ENCODE results near the gene FUOM.
"Not testable (repeated sequence)": the region's sequence is repeated elsewhere in the genome, so short reads cannot be mapped to it uniquely, and the experiment has no call there.

FUOM gene

DNA sequence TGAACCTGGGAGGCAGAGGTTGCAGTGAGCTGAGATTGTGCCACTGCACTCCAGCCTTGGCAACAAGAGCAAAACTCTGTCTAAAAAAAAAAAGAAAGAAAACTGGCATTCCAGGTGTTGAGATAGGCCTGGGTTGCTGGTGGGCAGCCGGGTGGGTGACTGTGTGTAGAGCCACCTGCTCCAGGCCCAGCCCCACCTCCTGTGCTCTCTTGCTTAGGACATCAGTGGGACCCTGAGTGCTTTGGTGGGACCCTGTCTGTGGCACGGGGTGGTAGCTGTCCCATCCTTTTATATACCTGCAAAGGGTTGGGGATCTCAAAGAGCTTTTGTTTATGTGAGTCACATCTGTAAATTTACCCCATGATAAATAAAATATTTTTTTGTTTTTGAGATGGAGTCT is 27.4 kb upstream of the FUOM start:
- Histone ChIP-seq H3K9ac (ENCODE audit: low read depth, low read length) (no peak overlapping the region), H3K36me3 (ENCODE audit: insufficient read depth, low read depth, low read length) (no peaks in the 10 kb centered on the region), H3K4me1 (ENCODE audit: insufficient read depth, low read length) (no peaks in the 10 kb centered on the region), H3K9me3 (ENCODE audit: insufficient read depth, low read depth, low read length) (no peaks in the 10 kb centered on the region), H3K4me3 (ENCODE audit: low read length) (no peak overlapping the region), H3K27me3 (ENCODE audit: insufficient read depth, low read length) (peaks cover 3% of the 10 kb centered on the region), H3K27ac (ENCODE audit: low read length) (no peak overlapping the region)

DNA sequence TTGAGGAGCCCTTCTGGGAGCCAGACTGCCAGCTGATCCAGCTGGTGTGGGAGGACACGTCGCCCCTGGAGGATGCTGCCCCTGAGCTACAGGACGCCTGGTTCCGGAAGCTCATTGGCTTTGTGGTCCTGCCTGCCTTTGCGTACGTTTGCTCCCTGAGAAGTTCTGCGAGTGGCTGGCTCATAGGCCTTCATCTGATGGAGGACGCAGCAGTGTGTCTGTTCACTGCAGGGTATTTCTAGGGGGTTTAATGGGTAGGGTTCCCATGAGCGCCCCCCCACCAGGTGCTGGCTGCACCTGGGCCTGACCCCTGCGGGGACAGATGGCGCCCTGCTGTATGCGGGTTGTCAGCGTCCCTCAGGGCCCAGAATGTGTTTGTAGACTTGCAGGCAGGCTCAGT is 26.3 kb upstream of the FUOM start:
- Histone ChIP-seq H3K27ac (ENCODE audit: low read length) (no peak overlapping the region), H3K9me3 (ENCODE audit: insufficient read depth, low read depth, low read length) (no peaks in the 10 kb centered on the region), H3K9ac (ENCODE audit: low read depth, low read length) (no peak overlapping the region)

DNA sequence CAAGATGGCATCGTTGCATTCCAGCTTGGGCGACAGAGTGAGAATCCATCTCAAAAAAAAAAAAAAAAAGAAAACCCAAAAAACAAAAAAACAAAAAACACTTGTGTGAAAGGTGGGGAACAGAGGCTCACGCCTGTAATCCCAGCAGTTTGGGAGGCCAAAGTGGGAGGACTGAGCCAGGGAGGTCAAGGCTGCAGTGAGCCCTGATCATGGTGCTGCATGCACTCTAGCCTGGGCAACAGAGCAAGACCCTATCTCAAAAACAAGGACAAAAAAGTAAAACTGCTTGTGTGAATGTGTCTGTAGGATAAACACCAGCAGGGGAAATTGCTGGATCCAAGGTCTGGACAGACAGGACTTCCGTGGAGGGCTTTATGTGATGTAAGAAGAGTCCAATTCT is 25.7 kb upstream of the FUOM start:
- no peaks in the 10 kb centered on the region for H3K9me3 ChIP-seq (ENCODE audit: insufficient read depth, low read depth, low read length)
- H3K9ac ChIP-seq (ENCODE audit: low read depth, low read length) = no peak overlapping the region
- no peaks in the 10 kb centered on the region for H3K36me3 ChIP-seq (ENCODE audit: insufficient read depth, low read depth, low read length)
- peaks cover 12% of the 10 kb centered on the region for H3K27me3 ChIP-seq (ENCODE audit: insufficient read depth, low read length)
- no peak overlapping the region for H3K27ac ChIP-seq (ENCODE audit: low read length)
- no peaks in the 10 kb centered on the region for H3K4me1 ChIP-seq (ENCODE audit: insufficient read depth, low read length)
- no peak overlapping the region for H3K4me3 ChIP-seq (ENCODE audit: low read length)

More for the DNA sequence above, 26.3 kb upstream of the FUOM start:
- Histone ChIP-seq H3K36me3 (ENCODE audit: insufficient read depth, low read depth, low read length) (no peaks in the 10 kb centered on the region), H3K4me1 (ENCODE audit: insufficient read depth, low read length) (no peaks in the 10 kb centered on the region), H3K27me3 (ENCODE audit: insufficient read depth, low read length) (peaks cover 11% of the 10 kb centered on the region), H3K4me3 (ENCODE audit: low read length) (no peak overlapping the region)

DNA sequence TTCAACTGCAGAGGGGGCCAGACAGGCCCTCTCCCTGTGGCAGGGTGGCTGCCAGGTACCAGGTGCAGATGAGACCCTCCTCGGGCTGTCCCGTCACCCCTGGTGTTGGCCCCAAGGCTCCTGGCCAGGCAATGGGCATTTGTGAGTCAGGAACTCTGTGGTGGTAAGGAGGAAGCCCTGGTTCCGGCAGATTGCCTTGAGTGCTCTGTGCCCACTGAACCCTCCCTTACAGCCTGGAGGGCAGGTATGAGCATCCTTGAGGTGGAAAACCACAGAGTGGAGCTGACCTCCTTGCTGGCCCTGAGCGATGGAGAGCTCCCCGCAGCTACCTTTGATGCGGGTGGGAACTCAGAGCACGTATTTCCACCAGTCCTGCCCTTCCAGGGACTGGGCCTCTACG is 23.2 kb upstream of the FUOM start:
- Histone ChIP-seq H3K27me3 (ENCODE audit: insufficient read depth, low read length) (peaks cover 37% of the 10 kb centered on the region), H3K36me3 (ENCODE audit: insufficient read depth, low read depth, low read length) (no peaks in the 10 kb centered on the region), H3K9me3 (ENCODE audit: insufficient read depth, low read depth, low read length) (no peaks in the 10 kb centered on the region), H3K9ac (ENCODE audit: low read depth, low read length) (no peak overlapping the region), H3K27ac (ENCODE audit: low read length) (no peak overlapping the region), H3K4me1 (ENCODE audit: insufficient read depth, low read length) (no peaks in the 10 kb centered on the region), H3K4me3 (ENCODE audit: low read length) (no peak overlapping the region)

DNA sequence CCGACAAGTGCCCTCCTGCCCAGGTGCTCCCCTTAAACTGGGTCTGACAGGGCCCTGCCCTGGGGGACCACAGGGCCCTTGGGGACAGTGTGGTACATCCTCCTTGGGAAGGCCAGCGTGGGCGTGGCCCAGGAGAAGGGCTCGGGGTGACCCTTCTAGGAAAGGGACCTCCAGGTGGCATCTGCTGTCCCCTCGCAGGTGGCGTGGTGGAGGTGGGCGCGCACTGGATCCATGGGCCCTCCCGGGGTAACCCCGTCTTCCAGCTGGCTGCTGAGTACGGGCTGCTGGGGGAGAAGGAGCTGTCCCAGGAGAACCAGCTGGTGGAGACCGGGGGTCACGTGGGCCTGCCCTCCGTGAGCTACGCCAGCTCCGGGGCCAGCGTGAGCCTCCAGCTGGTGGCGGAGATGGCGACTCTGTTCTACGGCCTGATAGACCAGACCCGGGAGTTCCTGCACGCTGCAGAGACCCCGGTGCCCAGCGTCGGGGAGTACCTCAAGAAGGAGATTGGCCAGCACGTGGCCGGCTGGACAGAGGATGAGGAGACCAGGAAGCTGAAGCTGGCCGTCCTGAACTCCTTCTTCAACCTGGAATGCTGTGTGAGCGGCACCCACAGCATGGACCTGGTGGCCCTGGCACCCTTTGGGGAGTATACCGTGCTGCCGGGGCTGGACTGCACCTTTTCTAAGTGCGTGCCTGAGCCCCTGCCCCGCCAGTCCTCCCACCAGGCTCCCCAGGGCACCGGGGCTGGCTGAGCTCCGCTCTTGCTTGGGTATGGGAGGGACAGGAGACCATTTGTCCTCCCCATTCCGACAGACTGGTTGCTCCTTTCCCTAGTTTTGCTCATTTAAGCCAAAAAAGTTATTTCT is 22.2 kb upstream of the FUOM start:
- Histone ChIP-seq H3K4me3 (ENCODE audit: low read length) (peak overlapping the region; percentile 65; the same call in 1 of the 2 replicates), H3K36me3 (ENCODE audit: insufficient read depth, low read depth, low read length) (no peaks in the 10 kb centered on the region), H3K4me1 (ENCODE audit: insufficient read depth, low read length) (no peaks in the 10 kb centered on the region), H3K27ac (ENCODE audit: low read length) (no peak overlapping the region), H3K27me3 (ENCODE audit: insufficient read depth, low read length) (peaks cover 47% of the 10 kb centered on the region), H3K9ac (ENCODE audit: low read depth, low read length) (no peak overlapping the region; the same call in 1 of the 2 replicates), H3K9me3 (ENCODE audit: insufficient read depth, low read depth, low read length) (no peaks in the 10 kb centered on the region)

DNA sequence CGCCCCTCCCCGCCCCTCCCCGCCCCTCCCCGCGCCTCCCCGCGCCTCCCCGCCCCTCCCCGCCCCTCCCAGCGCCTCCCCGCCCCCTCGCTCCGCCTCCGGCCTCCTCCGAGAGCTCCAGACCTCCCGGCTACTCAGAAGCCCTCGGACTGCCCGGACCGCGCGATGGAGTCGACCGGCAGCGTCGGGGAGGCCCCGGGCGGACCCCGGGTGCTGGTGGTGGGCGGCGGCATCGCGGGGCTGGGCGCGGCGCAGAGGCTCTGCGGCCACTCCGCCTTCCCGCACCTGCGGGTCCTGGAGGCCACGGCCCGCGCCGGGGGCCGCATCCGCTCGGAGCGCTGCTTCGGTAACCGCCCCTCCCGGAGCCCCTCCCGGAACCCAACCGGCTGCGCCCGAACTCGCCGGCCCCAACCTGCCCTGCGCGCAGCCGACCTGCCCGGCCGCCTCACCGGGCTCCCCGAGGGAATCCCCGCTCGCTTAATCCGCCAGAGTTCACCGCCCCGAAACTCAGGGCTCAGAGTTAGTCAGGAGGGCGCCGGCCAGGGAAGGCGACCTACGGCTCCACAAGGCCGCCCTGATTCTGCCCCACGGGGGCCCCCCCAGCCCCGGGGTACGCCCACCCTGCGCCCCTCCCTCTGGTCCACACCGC is 21.5 kb upstream of the FUOM start, which contains the start of gene PAOX:
Gene PAOX, plus strand, starts transcription at position 111 of the 649 bp plus-strand sequence. Its CDS starts 55 bp downstream, at position 166.
- peaks cover 55% of the 10 kb centered on the region for H3K27me3 ChIP-seq (ENCODE audit: insufficient read depth, low read length)
- no peaks in the 10 kb centered on the region for H3K4me1 ChIP-seq (ENCODE audit: insufficient read depth, low read length)
- H3K9ac ChIP-seq (ENCODE audit: low read depth, low read length) = no peak within 1 kb of the TSS; the same call in 1 of the 2 replicates

DNA sequence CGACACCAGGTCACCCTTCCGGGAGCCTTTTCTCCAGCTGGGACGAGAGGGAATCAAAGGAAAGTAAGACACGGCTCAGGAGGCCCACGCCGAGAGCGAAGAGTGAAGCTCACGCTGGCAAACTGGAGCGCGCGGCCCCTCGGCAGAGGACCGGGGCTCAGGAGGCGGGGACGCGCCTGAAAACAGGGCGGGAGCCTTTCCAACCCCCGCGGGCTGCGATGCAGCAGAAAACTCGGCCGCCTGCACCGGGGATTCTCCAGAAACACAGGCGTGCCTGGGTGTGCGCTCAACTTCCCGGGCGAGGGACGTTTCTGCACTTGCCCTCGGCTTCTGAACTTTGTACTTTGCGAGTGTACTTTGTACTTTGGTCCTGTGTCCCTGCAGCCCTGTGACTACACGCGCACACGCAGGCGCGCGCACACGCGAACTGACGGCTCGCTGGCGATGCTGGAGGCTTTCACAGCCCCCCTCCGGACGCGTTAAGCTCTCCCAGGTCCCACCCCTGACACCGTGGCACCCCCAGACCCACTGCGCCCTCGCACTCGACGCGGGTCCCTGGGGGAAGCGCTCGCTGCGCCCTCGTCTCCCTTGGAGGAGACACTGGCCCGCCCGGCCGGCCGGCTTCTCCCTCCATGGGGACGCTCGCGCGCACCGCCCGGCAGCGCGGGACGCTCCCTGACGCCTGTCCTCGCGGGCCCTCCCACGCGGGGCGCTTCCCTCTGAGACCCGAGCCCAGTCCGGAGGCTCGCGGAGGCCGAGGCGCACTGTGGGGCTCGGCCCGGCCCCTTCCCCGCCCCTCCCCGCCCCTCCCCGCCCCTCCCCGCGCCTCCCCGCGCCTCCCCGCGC is 20.7 kb upstream of the FUOM start:
- Histone ChIP-seq H3K9me3 (ENCODE audit: insufficient read depth, low read depth, low read length) (no peaks in the 10 kb centered on the region), H3K27ac (ENCODE audit: low read length) (no peak overlapping the region), H3K4me3 (ENCODE audit: low read length) (peak overlapping the region; percentile 74), H3K36me3 (ENCODE audit: insufficient read depth, low read depth, low read length) (no peaks in the 10 kb centered on the region), H3K27me3 (ENCODE audit: insufficient read depth, low read length) (peaks cover 60% of the 10 kb centered on the region), H3K9ac (ENCODE audit: low read depth, low read length) (no peak overlapping the region; the same call in 1 of the 2 replicates), H3K4me1 (ENCODE audit: insufficient read depth, low read length) (no peaks in the 10 kb centered on the region)

More for the DNA sequence above, 21.5 kb upstream of the FUOM start, which contains the start of gene PAOX:
- H3K36me3 ChIP-seq (ENCODE audit: insufficient read depth, low read depth, low read length) = no peaks in the 10 kb centered on the region
- no peak within 1 kb of the TSS for H3K27ac ChIP-seq (ENCODE audit: low read length)
- no peaks in the 10 kb centered on the region for H3K9me3 ChIP-seq (ENCODE audit: insufficient read depth, low read depth, low read length)
- peak within 1 kb of the TSS; percentile 74 for H3K4me3 ChIP-seq (ENCODE audit: low read length)

DNA sequence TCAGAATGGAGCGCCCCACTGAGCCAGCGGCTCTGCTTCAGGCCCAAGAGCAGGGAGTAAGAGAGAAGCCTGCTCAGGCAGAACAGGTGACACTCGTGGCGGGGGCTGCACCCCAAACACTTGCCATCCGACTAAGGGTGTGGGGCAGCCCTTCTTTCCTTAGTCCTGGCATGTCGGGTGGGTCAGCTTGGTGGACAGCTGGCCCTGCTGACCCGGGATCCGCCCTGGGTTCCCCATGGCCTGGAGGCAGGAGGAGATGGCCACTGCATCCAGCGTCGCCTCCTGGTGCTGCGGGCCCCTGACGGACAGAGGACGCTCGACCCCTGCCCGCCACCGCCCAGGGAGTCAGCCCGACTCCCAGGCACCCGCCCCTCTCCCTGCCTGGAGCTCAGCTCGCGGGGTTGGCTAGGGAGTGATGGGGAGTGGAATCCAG is 20.0 kb upstream of the FUOM start:
- no peak overlapping the region for H3K9ac ChIP-seq (ENCODE audit: low read depth, low read length)
- H3K27ac ChIP-seq (ENCODE audit: low read length) = no peak overlapping the region
- H3K27me3 ChIP-seq (ENCODE audit: insufficient read depth, low read length) = peaks cover 60% of the 10 kb centered on the region
- no peaks in the 10 kb centered on the region for H3K4me1 ChIP-seq (ENCODE audit: insufficient read depth, low read length)
- H3K9me3 ChIP-seq (ENCODE audit: insufficient read depth, low read depth, low read length) = no peaks in the 10 kb centered on the region
- no peaks in the 10 kb centered on the region for H3K36me3 ChIP-seq (ENCODE audit: insufficient read depth, low read depth, low read length)
- H3K4me3 ChIP-seq (ENCODE audit: low read length) = peak overlapping the region; percentile 74

DNA sequence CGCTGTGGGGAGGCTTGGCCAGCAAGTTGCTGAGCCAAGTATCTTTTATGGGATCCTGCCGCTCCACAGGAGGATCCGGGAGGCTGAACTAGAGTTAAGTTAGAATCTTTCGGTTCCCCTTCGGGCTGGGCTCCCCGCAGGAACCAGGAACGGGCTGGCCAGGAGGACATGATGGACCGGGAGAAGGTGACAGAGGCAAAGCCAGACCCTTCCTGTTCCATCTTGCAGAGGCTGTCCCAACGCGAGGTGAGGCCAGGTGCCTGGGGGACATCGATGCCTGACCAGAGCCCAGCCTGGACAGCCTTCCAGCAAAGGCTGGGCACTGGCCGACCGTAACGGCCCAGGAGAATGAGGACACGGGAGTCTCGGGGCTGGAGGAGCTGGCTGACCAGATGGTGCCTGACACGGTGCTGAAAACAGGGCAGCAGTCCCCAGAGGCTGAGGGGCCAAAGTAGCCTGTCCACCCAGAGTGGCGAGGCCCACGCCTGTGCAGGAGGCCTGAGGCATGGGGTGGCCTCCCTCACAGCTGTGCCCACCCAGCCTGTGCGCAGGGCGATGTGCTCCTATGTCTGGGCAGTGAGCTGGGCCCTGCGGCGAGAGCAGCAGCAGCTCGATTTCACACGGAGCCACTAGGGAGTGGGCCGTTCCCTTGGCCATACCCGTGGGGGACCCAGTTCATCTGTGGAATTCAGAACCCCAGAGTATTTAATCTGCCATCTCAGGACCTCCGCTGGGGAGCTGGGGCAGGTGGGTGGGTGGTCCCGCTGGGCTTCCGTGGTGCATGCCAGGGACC is 19.4 kb upstream of the FUOM start:
- Histone ChIP-seq H3K9me3 (ENCODE audit: insufficient read depth, low read depth, low read length) (no peaks in the 10 kb centered on the region), H3K9ac (ENCODE audit: low read depth, low read length) (no peak overlapping the region), H3K4me3 (ENCODE audit: low read length) (no peak overlapping the region), H3K36me3 (ENCODE audit: insufficient read depth, low read depth, low read length) (no peaks in the 10 kb centered on the region), H3K27me3 (ENCODE audit: insufficient read depth, low read length) (peaks cover 60% of the 10 kb centered on the region), H3K4me1 (ENCODE audit: insufficient read depth, low read length) (no peaks in the 10 kb centered on the region), H3K27ac (ENCODE audit: low read length) (no peak overlapping the region)

DNA sequence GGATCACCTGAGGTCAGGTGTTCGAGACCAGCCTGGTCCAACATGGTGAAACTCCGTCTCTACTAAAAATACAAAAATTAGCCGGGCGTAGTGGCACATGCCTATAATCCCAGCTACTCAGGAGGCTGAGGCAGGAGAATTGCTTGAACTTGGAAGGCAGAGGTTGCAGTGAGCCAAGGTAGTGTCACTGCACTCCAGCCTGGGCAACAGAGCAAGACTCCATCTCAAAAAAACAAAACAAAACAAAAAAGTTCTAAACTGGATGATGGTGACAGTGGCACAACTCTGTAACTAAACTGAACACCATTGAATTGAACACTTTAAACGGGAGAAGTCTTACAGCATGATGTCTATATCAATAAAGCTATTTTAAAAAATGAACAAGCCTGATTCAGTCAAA is 18.4 kb upstream of the FUOM start:
- H3K27me3 ChIP-seq (ENCODE audit: insufficient read depth, low read length) = peaks cover 60% of the 10 kb centered on the region
- not testable (repeated sequence) for H3K4me3 ChIP-seq (ENCODE audit: low read length); H3K9me3 ChIP-seq (ENCODE audit: insufficient read depth, low read depth, low read length); H3K4me1 ChIP-seq (ENCODE audit: insufficient read depth, low read length); H3K9ac ChIP-seq (ENCODE audit: low read depth, low read length); H3K27ac ChIP-seq (ENCODE audit: low read length); H3K36me3 ChIP-seq (ENCODE audit: insufficient read depth, low read depth, low read length)
